Cardiac muscle cell (in vitro differentiated cells and primary cell): ENCODE measurements around the gene GAD1. TPM values are rescaled to one million over a fixed set of nuclear protein-coding genes. Genes with fewer than 3 reads are reported as not detected.

Experiments
- DNase-seq, 2 donors: peaks; one replicate each; pipeline versions ENCODE4 v3.0.0 to v3.0.0-alpha.2; 2010 to 2017; ENCODE audit warnings: low read depth in 1 of 2, low spot score in 1 of 2
- H3K27ac ChIP-seq: fragments of 200-600 bp; sonication (generic); 2 replicates; pipeline ENCODE4 v1.5.1; 2016
- H3K27me3 ChIP-seq: fragments of 200-600 bp; sonication (generic); 2 replicates; pipeline ENCODE4 v1.6.0; 2016; ENCODE audit warnings: control low read depth
- H3K36me3 ChIP-seq: fragments of 200-600 bp; sonication (generic); 2 replicates; pipeline ENCODE4 v1.5.1; 2016; ENCODE audit warnings: control low read depth
- H3K4me1 ChIP-seq: fragments of 200-600 bp; sonication (generic); 2 replicates; pipeline ENCODE4 v1.8.1; 2017; ENCODE audit warnings: low read depth, mild to moderate bottlenecking, mixed run types
- H3K4me3 ChIP-seq: fragments of 200-600 bp; sonication (generic); 2 replicates; pipeline ENCODE4 v1.5.1; 2016; ENCODE audit warnings: mild to moderate bottlenecking
- H3K9me3 ChIP-seq: fragments of 200-600 bp; sonication (generic); 2 replicates; pipeline ENCODE4 v1.5.1; 2017; ENCODE audit warnings: low read depth, mild to moderate bottlenecking, control low read depth
- CTCF ChIP-seq: IDR thresholded peaks from 2 replicates; pipeline ENCODE4 v1.5.1; 2012; ENCODE audit warnings: low read depth, mild to moderate bottlenecking, low read length
- polyA plus RNA-seq: library from polyadenylated mRNA; unstranded; fragments of >200 nt; fragmentation: Nextera tagmentation; extraction: Ambion mirVana; gene quantifications from 2 replicates; pipeline ENCODE4 v1.2.1, GENCODE V29; 2016
- total RNA-seq: library from RNA; depleted of rRNA; stranded (reverse); fragments of >200 nt; gene quantifications from 2 replicates; pipeline ENCODE4 v1.2.3, GENCODE V29; 2016

Gene GAD1
- total and polyA plus RNA-seq, 2 experiments from 2014 or later: 0.12 to 0.39 TPM

- H3K27me3 ChIP-seq: no peaks in the 10 kb centered on the region
- no peaks in the 10 kb centered on the region for H3K36me3 ChIP-seq
- H3K9me3 ChIP-seq: no peaks in the 10 kb centered on the region
- no peak for DNase-seq
- H3K4me1 ChIP-seq: no peaks in the 10 kb centered on the region
- H3K4me3 ChIP-seq: no peak overlapping the region
- H3K27ac ChIP-seq: no peak overlapping the region
- no peak for TF ChIP-seq CTCF
Observed at GRCh38 chr2:170806548-170806947, 10.1 kb upstream of the GAD1 start.

- Histone ChIP-seq H3K27ac (no peak overlapping the region), H3K4me3 (no peak overlapping the region), H3K4me1 (peaks cover 7% of the 10 kb centered on the region), H3K27me3 (peaks cover 52% of the 10 kb centered on the region), H3K9me3 (no peaks in the 10 kb centered on the region), H3K36me3 (no peaks in the 10 kb centered on the region)
- peak; percentile 61 for TF ChIP-seq CTCF
- DNase-seq: peak; percentile 89 to 95
Observed at GRCh38 chr2:170812710-170813600, 3.7 kb upstream of the GAD1 start.

GRCh38 chr2:170813611-170814532 is 2.8 kb upstream of the GAD1 start:
- Histone ChIP-seq H3K27me3 (peaks cover 61% of the 10 kb centered on the region), H3K36me3 (no peaks in the 10 kb centered on the region), H3K4me3 (no peak overlapping the region), H3K4me1 (peaks cover 7% of the 10 kb centered on the region), H3K27ac (no peak overlapping the region), H3K9me3 (no peaks in the 10 kb centered on the region)
- peak; percentile 69 to 87 for DNase-seq
- TF ChIP-seq CTCF: no peak

- H3K4me1 ChIP-seq: peaks cover 7% of the 10 kb centered on the region
Observed at GRCh38 chr2:170814533-170815230, 2.0 kb upstream of the GAD1 start.

More at GRCh38 chr2:170814533-170815230, 2.0 kb upstream of the GAD1 start:
- peaks cover 69% of the 10 kb centered on the region for H3K27me3 ChIP-seq
- H3K4me3 ChIP-seq: no peak overlapping the region
- H3K27ac ChIP-seq: no peak overlapping the region
- no peak for TF ChIP-seq CTCF
- no peak for DNase-seq
- H3K9me3 ChIP-seq: no peaks in the 10 kb centered on the region
- no peaks in the 10 kb centered on the region for H3K36me3 ChIP-seq
